Cardiac septum (tissue), 1 donor: ENCODE results near the gene SLC35G4. TPM values are rescaled to one million over a fixed set of nuclear protein-coding genes. Genes with fewer than 3 reads are reported as not detected.
"Not testable (repeated sequence)": the region's sequence is repeated elsewhere in the genome, so short reads cannot be mapped to it uniquely, and the experiment has no call there.

Experiments
- DNase-seq: peaks from one replicate; pipeline ENCODE4 v3.0.0-alpha.2; 2020; ENCODE audit warnings: low spot score
- intact Hi-C: fragments of 100-400 bp; cut with DNase I; formaldehyde crosslinking; loops from one replicate; pipeline ENCODE4 v1.14.0; 2022
- long read RNA-seq: library from polyadenylated mRNA; unstranded; transcript quantifications from one replicate; pipeline ENCODE4 v2.0.0, GENCODE V29; 2021
- total RNA-seq: library from RNA; stranded (reverse); fragmentation: NEBNext Ultra II Directional; extraction: Animal tissue kit (Norgen Biotek cat#: 25700); gene quantifications from one replicate; pipeline ENCODE4 v1.2.1, GENCODE V29; 2021
- donor health status: DM: no; HTN: no; CAD: no.

Gene SLC35G4
- total RNA-seq, result not detected
- long read RNA-seq, result 0 reads

GRCh38 chr18:11609488-11609887 lies at the start of gene SLC35G4:
SLC35G4 (plus strand) TSS chr18:11609596; CDS start chr18:11609596, 0 bp downstream.
- intact Hi-C loops, result not testable (repeated sequence)

GRCh38 chr18:11561293-11561692 lies 48.1 kb upstream of the SLC35G4 start:
- intact Hi-C loops, result no loop called here

More at GRCh38 chr18:11609488-11609887, at the start of gene SLC35G4:
- DNase-seq, result not testable (repeated sequence)

GRCh38 chr18:11565716-11566115 lies 43.7 kb upstream of the SLC35G4 start:
- intact Hi-C loops, result no loop called here

More at GRCh38 chr18:11561293-11561692, 48.1 kb upstream of the SLC35G4 start:
- no peak for DNase-seq

GRCh38 chr18:11566236-11566965 lies 43.0 kb upstream of the SLC35G4 start:
- no peak for DNase-seq
- intact Hi-C loops, result no loop called here

More at GRCh38 chr18:11565716-11566115, 43.7 kb upstream of the SLC35G4 start:
- DNase-seq, result no peak

GRCh38 chr18:11567396-11567795 lies 42.0 kb upstream of the SLC35G4 start:
- intact Hi-C loops, result no loop called here
- no peak for DNase-seq

DNA sequence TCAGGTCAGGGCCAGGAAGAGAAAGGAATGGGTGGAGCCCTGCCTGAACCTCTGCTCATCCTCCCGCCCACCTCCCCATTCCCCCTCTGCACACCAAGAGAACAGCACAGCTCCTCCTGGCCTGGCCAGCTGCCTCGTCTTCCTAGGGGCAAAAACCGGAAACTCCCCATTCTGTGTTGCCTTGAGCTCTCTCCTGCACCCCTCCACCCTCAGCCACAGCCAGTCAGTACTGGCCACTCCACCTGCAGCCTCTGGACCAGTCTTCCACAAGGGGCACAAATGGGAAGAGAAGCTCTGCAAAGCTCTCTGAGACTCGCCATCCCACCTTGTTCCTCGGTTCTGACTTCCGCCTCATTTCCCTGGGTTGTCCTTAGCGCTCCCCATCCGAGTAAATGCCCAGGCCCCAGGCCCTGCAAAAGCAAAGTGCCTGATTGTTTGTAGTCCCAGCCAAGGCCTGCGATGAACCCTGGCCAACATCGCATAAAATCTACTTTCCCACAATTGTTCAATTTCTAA lies 39.3 kb upstream of the SLC35G4 start:
- no peak for DNase-seq
- intact Hi-C loops, result no loop called here

DNA sequence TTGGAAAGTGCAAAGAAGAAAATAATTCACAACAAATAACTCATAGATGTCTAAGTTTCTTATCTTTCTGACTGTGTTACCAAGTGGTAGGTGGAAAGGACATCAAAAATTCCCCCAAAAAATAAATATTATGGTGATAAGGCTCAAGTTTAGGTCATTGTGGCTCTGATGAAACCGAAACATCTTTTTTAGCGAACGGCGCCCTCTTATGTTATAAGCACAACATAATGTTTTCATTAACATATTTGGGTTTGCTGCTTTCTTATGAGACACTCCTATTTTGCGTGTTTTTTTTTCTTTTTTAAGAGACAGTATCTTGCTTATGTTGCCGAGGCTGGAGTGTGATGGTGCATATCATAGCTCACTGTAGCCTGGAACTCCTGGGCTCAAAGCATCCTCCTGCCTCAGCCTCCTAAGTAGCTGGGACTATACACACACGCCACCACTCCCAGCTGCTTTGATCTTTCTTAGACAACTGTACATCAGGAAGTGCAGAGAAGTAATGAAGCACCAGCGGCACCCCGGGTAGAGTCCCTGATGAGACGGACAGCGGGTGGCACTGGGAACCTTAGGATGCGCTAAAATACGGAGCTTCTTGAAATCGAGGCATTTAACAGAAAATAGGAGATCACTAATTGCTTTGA lies 38.5 kb upstream of the SLC35G4 start:
- no peak for DNase-seq
- intact Hi-C loops, result no loop called here

DNA sequence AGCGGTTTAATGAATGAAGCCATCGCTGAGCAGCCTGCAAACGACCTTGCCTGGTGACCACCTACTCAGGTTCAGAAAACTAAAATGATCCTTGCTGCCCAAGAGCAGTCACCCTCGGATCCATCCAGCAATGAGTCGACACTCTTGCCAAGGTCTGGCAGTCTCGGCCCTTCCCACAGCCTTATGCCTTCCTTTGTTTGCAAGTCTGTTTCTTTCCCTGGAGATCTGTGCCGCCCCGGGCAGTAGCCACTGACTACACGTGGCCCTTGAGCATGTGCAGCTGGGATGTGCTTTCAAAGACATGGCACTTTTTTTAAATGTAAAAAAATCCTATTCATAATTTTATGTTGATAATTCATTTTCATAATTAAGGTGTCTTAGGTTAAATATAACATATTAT lies 37.2 kb upstream of the SLC35G4 start:
- intact Hi-C loops, result no loop called here

DNA sequence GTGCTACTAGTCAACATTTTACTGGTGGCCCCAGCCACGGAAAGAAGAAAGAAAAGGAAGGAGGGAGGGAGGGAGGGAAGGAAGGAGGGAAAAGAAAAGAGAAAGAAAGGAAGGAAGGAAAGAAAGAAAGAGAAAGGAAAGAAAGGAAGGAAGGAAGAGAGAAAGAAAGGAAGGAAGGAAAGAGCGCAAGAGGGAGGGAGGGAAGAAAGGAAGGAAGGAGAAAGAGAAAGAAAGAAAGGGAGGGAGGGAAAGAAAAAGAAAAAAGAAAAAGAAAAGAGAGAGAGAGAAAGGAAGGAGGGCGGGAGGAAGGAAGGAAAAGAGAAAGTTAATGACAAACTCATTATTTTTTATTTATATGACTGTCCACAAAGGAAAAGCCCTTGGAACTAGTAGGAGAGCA lies 34.9 kb upstream of the SLC35G4 start:
- intact Hi-C loops, result no loop called here
- DNase-seq, result no peak

More for the DNA sequence above, 37.2 kb upstream of the SLC35G4 start:
- DNase-seq, result no peak

DNA sequence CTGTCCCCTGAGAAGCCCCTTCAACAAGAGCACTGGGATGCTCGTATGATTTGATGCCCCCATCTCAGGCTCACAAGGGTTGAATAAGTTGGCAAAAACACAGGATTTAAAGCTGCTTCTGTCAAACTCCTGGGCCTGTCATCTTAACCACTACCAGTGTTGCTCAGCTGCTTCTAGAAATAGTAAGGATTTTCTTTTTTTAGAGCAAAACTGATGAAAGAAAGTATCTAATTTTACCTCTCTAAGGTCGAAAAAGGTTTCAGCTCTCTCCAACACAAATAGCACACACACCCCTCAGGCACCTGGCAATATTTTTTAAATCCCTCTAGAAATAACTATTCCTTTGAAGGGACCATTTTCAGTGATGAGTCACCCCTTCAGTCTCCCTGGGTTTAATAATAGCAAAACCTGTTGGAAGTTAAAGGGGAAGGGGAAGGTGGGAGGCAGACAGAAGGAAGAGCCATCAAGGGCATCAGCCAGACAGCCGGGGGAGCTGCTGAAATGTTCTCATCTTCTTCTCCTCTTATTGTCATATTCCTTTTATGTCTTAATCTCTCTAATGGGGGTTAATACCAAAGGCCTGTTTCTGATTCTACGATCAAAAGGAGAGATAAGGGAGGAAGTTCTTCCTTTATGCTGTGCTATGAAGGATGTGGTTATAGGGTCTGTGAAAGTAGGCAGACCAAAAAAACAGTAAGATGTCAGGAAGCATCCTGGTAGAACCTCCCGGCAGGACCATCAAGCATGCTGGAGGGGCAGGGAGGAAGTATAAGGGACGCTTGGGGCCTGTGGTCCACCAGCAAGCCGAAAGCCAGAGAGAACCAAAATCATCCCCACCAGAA lies 31.9 kb upstream of the SLC35G4 start:
- intact Hi-C loops, result no loop called here
- DNase-seq, result no peak

GRCh38 chr18:11578799-11579198 lies 30.6 kb upstream of the SLC35G4 start:
- intact Hi-C loops, result no loop called here
- DNase-seq, result no peak

DNA sequence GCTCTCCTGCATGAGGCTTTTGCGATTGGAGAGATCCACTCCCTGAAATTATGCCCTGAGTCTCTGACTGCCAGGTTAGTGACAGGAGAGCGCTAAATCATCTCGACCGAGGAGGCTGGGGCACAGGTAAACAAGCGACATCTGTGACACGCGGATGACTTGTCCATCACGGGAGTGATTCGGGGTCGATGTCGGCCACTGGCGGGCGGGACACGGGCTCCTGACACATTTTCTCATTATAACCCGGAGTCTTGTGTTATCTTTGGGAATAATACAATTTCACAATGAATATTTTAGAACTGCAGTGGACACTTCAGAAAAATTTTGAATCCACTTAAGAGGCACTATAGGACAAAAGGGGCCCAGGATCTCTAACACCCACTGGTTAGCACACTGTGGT lies 29.5 kb upstream of the SLC35G4 start:
- intact Hi-C loops, result no loop called here

GRCh38 chr18:11581286-11581685 lies 28.1 kb upstream of the SLC35G4 start:
- no peak for DNase-seq
- intact Hi-C loops, result no loop called here

More for the DNA sequence above, 29.5 kb upstream of the SLC35G4 start:
- no peak for DNase-seq

GRCh38 chr18:11585596-11585995 lies 23.8 kb upstream of the SLC35G4 start:
- intact Hi-C loops, result no loop called here
- no peak for DNase-seq

DNA sequence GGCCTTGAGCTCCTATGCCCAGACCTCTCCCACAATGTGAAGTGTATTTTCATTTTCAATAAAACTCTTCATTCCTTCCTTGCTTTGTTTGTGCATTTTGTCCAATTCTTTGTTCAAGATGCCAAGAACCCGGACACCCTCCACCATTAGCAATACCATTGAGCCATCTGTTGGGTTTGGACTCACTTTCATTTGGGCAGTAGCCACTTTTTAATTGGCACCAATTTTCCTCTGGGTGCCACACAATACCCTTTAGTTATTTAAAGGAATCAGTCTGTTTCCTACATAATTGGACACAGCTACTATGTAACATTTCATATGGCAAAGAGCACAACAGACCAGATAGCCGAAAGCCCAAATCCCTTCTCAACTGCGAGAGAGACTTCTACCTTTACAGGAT lies 22.5 kb upstream of the SLC35G4 start:
- no peak for DNase-seq
- intact Hi-C loops, result no loop called here

GRCh38 chr18:11587432-11587831 lies 22.0 kb upstream of the SLC35G4 start:
- no peak for DNase-seq
- intact Hi-C loops, result no loop called here

DNA sequence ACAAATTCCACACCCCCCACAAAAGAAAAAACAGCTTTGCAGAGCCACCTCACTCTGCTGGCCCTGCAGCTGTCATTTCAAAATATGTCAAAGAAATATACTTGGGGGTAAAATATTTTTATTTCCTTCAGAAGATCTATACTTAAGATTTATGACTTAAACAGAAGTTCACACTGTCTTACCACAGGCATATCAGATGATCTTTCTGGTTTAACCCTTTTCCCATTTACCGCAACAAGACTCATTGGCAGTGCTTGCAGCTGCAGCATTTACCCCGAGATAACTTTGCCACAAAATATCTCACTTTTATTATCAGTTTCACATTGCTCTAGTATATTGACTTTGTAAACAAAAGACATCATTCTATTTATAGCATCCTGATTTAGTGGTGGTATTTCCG lies 21.6 kb upstream of the SLC35G4 start:
- no peak for DNase-seq
- intact Hi-C loops, result no loop called here

DNA sequence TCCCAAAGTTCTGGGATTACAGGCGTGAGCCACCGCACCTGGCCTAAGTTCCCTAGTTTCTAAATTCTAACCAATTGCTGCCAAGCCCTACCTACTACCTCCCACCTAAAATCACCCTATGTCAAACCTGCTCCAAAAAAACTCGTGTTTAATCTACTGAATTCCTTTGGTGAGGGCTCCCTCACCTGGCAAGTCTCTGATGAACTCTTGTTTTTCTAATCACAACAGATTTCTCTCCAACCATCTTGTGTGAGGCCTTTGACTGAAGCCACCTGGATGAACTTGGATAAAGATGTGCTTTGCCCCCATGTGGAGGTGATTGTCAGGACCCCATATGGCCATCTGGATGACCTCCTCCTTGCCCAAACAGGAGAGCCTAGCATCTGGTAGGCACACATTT lies 17.4 kb upstream of the SLC35G4 start:
- no peak for DNase-seq
- intact Hi-C loops, result no loop called here

GRCh38 chr18:11600321-11600720 lies 9.1 kb upstream of the SLC35G4 start:
- no peak for DNase-seq
- intact Hi-C loops, result no loop called here

DNA sequence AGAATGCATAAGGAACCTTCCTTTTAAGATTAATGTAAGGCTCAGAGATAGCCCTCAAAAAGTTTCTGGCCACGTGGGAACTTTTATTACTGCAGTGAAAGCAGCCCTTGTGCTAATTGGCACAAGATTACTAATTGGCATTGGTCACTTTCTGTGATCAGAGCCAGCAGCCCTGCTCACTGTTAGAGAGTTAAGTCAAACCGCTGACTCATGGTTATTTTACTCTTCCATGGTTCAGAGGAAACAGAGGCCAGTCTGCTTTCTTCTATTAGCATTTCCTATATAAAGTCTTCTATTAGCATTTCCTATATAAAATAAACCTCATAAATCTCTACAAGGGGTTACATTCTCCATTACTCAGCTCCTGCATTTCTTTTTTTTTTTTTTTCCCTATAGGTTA lies 1.5 kb upstream of the SLC35G4 start:
- intact Hi-C loops, result no loop called here
- DNase-seq, result no peak
